Chondrocyte (in vitro differentiated cells): ENCODE data around the gene ACOT13. TPM values are rescaled to one million over a fixed set of nuclear protein-coding genes. Genes with fewer than 3 reads are reported as not detected.
"Not testable (repeated sequence)": the region's sequence is repeated elsewhere in the genome, so short reads cannot be mapped to it uniquely, and the experiment has no call there.

ENCODE experiments used
- DNase-seq: peaks from one replicate; pipeline ENCODE4 v3.0.0; 2021; ENCODE audit warnings: mixed read lengths, low spot score
- H3K27ac Mint-ChIP-seq: one replicate; pipeline ENCODE4 v1.8.0; 2021; ENCODE audit warnings: mild to moderate bottlenecking, moderate library complexity, mixed read lengths; ENCODE audit not compliant: unreplicated experiment
- H3K27me3 Mint-ChIP-seq: 2 replicates; pipeline ENCODE4 v1.8.0; 2021; ENCODE audit warnings: low read depth, mixed read lengths
- H3K36me3 Mint-ChIP-seq: 2 replicates; pipeline ENCODE4 v1.8.0; 2021; ENCODE audit warnings: low read depth, mixed read lengths
- H3K4me1 Mint-ChIP-seq: 2 replicates; pipeline ENCODE4 v1.8.0; 2021; ENCODE audit warnings: low read depth, mild to moderate bottlenecking, mixed read lengths
- H3K4me3 Mint-ChIP-seq: one replicate; pipeline ENCODE4 v1.8.0; 2021; ENCODE audit warnings: mild to moderate bottlenecking, moderate library complexity, mixed read lengths; ENCODE audit not compliant: unreplicated experiment
- H3K9me3 Mint-ChIP-seq: 2 replicates; pipeline ENCODE4 v1.8.0; 2021; ENCODE audit warnings: low read depth, mixed read lengths
- CTCF ChIP-seq: fragments of 200-600 bp; sonication (generic); IDR thresholded peaks from 2 replicates; pipeline ENCODE4 v1.5.0; 2021; ENCODE audit warnings: antibody characterized with exemption, mild to moderate bottlenecking, moderate library complexity
- total RNA-seq: library from RNA; stranded (reverse); gene quantifications from 3 replicates; pipeline ENCODE4 v1.2.1, GENCODE V29; 2021

The ACOT13 gene
- total RNA-seq, 1 donor from 2014 or later: 28.4 TPM

GRCh38 chr6:24630856-24631505 is 35.9 kb upstream of the ACOT13 start:
- peaks cover 3% of the 10 kb centered on the region for H3K36me3 Mint-ChIP-seq
- no peak for DNase-seq
- TF ChIP-seq CTCF: no peak
- H3K4me1 Mint-ChIP-seq: no peaks in the 10 kb centered on the region
- H3K27me3 Mint-ChIP-seq: peaks cover 16% of the 10 kb centered on the region
- no peaks in the 10 kb centered on the region for H3K9me3 Mint-ChIP-seq
- H3K4me3 Mint-ChIP-seq: no peak overlapping the region
- H3K27ac Mint-ChIP-seq: no peak overlapping the region

GRCh38 chr6:24631671-24632070 is 35.2 kb upstream of the ACOT13 start:
- peaks cover 3% of the 10 kb centered on the region for H3K36me3 Mint-ChIP-seq
- H3K27ac Mint-ChIP-seq: no peak overlapping the region
- no peak for TF ChIP-seq CTCF
- H3K4me1 Mint-ChIP-seq: no peaks in the 10 kb centered on the region
- no peaks in the 10 kb centered on the region for H3K9me3 Mint-ChIP-seq
- no peak overlapping the region for H3K4me3 Mint-ChIP-seq
- no peak for DNase-seq
- H3K27me3 Mint-ChIP-seq: peaks cover 17% of the 10 kb centered on the region

DNA sequence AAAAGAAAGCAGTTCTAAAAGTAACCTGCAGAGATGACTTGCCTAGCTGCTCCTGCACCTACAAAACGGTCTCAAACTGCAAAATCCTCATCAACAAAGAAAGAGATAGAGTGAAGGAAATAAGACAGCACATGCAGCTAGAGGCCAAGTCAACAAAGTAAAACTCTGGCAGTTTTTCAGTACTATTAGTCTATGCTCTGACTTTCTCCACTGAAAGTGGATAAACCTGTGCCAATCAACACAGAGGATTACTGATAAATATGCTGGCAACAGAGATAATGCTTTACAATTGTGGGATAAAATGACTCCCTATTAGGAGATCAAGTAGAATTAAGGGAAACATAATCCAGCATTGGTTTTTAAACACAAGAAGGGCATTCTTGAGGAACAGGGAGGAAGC is 34.3 kb upstream of the ACOT13 start:
- DNase-seq: no peak
- Mint-ChIP-seq H3K36me3 (peaks cover 3% of the 10 kb centered on the region), H3K27me3 (peaks cover 16% of the 10 kb centered on the region), H3K4me3 (no peak overlapping the region), H3K9me3 (no peaks in the 10 kb centered on the region), H3K27ac (no peak overlapping the region), H3K4me1 (no peaks in the 10 kb centered on the region)
- no peak for TF ChIP-seq CTCF

DNA sequence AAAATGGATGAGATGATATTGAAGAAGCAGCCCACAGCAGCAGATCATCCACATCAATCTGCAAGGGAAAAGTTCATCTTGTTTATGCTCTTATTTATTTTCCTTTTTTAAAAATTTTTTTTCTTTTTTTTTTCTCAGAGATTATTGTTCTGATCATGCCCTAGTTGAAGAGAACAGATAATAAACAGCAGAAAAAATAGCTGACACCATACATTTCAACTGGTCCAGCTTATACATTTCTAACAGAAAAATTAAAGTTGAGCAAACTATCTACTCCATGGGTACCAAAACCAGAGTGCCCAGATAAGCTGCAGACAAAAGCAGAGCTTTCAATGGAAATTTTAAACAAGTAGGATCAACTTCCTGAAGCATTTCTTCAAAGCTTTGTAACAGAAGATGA is 30.2 kb upstream of the ACOT13 start:
- TF ChIP-seq CTCF: no peak
- Mint-ChIP-seq H3K27ac (no peak overlapping the region), H3K36me3 (peaks cover 3% of the 10 kb centered on the region), H3K4me1 (no peaks in the 10 kb centered on the region), H3K4me3 (no peak overlapping the region), H3K9me3 (peaks cover 5% of the 10 kb centered on the region), H3K27me3 (peaks cover 24% of the 10 kb centered on the region)
- DNase-seq: no peak

GRCh38 chr6:24640166-24640565 is 26.7 kb upstream of the ACOT13 start:
- peaks cover 5% of the 10 kb centered on the region for H3K9me3 Mint-ChIP-seq
- TF ChIP-seq CTCF: no peak
- H3K4me3 Mint-ChIP-seq: no peak overlapping the region
- no peak overlapping the region for H3K27ac Mint-ChIP-seq
- H3K4me1 Mint-ChIP-seq: peaks cover 1% of the 10 kb centered on the region
- peaks cover 3% of the 10 kb centered on the region for H3K36me3 Mint-ChIP-seq
- DNase-seq: no peak
- peaks cover 21% of the 10 kb centered on the region for H3K27me3 Mint-ChIP-seq

- not testable (repeated sequence) for H3K9me3 Mint-ChIP-seq, H3K4me3 Mint-ChIP-seq, DNase-seq, H3K27ac Mint-ChIP-seq, H3K36me3 Mint-ChIP-seq, H3K4me1 Mint-ChIP-seq
- peaks cover 21% of the 10 kb centered on the region for H3K27me3 Mint-ChIP-seq
These were observed 26.2 kb upstream of the ACOT13 start for GRCh38 chr6:24640631-24641030.
